Measurements from ENCODE around the gene ATP6V0D1.

ATP6V0D1 gene

DNA sequence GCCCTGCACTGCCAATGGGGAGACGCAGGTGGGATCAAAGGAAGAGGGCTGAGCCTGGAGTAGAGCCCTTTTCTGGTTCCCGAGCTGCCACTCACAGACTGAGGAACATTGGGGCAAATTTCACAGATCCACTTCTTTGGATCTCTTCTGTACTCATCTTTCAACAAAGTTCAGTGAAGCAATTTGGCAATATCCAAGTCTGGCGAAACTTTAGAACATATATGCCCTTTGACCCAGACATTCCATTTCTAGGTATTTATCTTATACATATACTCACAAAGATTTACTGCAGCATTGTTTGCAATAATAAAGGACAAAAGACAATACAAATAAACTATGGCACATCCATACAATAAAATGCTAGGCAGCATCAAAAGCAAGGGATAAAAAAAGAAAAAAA lies 69.6 kb downstream of the ATP6V0D1 start:
- no peak for TF ChIP-seq FOXM1 (IDR thresholded peaks at IDR 0.05; ENCODE audit: borderline replicate concordance, low read depth)
- TF ChIP-seq, protein P1, sequence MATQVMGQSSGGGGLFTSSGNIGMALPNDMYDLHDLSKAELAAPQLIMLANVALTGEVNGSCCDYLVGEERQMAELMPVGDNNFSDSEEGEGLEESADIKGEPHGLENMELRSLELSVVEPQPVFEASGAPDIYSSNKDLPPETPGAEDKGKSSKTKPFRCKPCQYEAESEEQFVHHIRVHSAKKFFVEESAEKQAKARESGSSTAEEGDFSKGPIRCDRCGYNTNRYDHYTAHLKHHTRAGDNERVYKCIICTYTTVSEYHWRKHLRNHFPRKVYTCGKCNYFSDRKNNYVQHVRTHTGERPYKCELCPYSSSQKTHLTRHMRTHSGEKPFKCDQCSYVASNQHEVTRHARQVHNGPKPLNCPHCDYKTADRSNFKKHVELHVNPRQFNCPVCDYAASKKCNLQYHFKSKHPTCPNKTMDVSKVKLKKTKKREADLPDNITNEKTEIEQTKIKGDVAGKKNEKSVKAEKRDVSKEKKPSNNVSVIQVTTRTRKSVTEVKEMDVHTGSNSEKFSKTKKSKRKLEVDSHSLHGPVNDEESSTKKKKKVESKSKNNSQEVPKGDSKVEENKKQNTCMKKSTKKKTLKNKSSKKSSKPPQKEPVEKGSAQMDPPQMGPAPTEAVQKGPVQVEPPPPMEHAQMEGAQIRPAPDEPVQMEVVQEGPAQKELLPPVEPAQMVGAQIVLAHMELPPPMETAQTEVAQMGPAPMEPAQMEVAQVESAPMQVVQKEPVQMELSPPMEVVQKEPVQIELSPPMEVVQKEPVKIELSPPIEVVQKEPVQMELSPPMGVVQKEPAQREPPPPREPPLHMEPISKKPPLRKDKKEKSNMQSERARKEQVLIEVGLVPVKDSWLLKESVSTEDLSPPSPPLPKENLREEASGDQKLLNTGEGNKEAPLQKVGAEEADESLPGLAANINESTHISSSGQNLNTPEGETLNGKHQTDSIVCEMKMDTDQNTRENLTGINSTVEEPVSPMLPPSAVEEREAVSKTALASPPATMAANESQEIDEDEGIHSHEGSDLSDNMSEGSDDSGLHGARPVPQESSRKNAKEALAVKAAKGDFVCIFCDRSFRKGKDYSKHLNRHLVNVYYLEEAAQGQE (IDR thresholded peaks at IDR 0.05; ENCODE audit: low read depth) = no peak
- TF ChIP-seq YY1 (IDR thresholded peaks at IDR 0.05; ENCODE audit: low read depth) = no peak
- no peak for TF ChIP-seq EGR1 (IDR thresholded peaks at IDR 0.05)
- TF ChIP-seq CREB1 (IDR thresholded peaks at IDR 0.05; ENCODE audit: low read depth) = no peak

DNA sequence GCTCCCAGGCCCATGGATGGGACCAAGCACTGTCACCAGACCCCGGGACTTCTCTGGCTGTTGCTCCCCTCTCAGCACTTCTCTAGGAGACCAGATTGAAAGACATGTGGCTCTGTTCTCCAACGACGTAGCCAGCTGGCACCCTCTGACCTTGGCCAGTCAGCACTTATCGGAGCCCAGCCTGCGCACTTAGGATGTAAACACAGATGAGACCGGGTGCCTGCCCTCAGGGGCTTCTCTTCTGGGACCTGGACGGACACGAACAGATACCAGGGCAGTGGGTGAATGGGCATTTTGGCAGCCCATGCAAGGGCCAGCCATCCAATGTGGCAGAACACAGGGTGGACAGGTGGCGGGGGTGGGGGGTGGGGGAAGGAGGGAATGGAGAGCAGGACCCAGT lies 71.3 kb downstream of the ATP6V0D1 start:
- TF ChIP-seq FOXM1 (IDR thresholded peaks at IDR 0.05; ENCODE audit: borderline replicate concordance, low read depth) = no peak
- TF ChIP-seq, protein P2, sequence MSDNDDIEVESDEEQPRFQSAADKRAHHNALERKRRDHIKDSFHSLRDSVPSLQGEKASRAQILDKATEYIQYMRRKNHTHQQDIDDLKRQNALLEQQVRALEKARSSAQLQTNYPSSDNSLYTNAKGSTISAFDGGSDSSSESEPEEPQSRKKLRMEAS (IDR thresholded peaks at IDR 0.05) = no peak
- no peak for TF ChIP-seq RAD21 (IDR thresholded peaks at IDR 0.05; ENCODE audit: low read depth)
- no peak for TF ChIP-seq TAF1 (IDR thresholded peaks at IDR 0.05; ENCODE audit: low read depth)
- TF ChIP-seq EP300 (IDR thresholded peaks at IDR 0.05; ENCODE audit: borderline replicate concordance) = no peak
- no peak for TF ChIP-seq YY1 (IDR thresholded peaks at IDR 0.05; ENCODE audit: low read depth)
- TF ChIP-seq EGR1 (IDR thresholded peaks at IDR 0.05) = no peak
- TF ChIP-seq ZBTB7A (IDR thresholded peaks at IDR 0.05; ENCODE audit: low read depth) = no peak
- TF ChIP-seq, protein P1 (IDR thresholded peaks at IDR 0.05; ENCODE audit: low read depth) = no peak
- TF ChIP-seq TCF12 (IDR thresholded peaks at IDR 0.05; ENCODE audit: low read depth) = no peak
- no peak for TF ChIP-seq NFIC (IDR thresholded peaks at IDR 0.05)
- TF ChIP-seq CREB1 (IDR thresholded peaks at IDR 0.05; ENCODE audit: low read depth) = no peak
- TF ChIP-seq CEBPB (IDR thresholded peaks at IDR 0.05) = no peak
- TF ChIP-seq, protein P3, sequence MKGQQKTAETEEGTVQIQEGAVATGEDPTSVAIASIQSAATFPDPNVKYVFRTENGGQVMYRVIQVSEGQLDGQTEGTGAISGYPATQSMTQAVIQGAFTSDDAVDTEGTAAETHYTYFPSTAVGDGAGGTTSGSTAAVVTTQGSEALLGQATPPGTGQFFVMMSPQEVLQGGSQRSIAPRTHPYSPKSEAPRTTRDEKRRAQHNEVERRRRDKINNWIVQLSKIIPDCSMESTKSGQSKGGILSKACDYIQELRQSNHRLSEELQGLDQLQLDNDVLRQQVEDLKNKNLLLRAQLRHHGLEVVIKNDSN (IDR thresholded peaks at IDR 0.05) = no peak

DNA sequence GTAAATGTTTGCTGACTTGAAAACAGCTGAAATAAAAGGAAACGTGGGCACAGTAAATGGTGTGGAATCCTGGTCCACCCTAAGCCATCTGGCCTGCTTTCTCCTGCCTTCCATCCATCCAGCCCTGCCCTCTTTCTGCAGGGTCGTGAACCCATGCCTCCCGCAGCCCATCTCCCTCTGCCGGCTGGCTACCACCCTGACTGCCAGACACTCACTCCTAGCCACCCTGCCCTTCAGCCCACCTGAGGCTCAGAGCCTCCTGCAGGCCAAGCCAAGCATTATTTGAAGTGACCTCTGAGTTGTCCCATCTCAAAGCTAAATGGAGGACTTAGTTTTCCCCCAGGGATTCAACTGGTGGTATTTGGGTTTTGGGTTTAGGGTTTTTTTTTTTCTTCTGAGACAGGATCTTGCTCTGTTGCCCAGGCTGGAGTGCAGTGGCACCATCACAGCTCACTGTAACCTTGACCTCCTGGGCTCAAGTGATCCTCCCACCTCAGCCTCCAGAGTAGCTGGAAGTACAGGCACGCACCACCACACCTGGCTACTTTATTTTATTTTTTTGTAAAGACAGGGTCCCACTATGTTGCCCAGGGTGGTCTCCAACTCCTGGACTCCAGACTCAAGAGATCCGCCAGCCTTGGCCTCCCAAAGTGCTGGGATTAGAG lies 73.0 kb downstream of the ATP6V0D1 start:
- no peak for TF ChIP-seq CREB1 (IDR thresholded peaks at IDR 0.05; ENCODE audit: low read depth)
- no peak for TF ChIP-seq TCF12 (IDR thresholded peaks at IDR 0.05; ENCODE audit: low read depth)
- no peak for TF ChIP-seq NFIC (IDR thresholded peaks at IDR 0.05)

DNA sequence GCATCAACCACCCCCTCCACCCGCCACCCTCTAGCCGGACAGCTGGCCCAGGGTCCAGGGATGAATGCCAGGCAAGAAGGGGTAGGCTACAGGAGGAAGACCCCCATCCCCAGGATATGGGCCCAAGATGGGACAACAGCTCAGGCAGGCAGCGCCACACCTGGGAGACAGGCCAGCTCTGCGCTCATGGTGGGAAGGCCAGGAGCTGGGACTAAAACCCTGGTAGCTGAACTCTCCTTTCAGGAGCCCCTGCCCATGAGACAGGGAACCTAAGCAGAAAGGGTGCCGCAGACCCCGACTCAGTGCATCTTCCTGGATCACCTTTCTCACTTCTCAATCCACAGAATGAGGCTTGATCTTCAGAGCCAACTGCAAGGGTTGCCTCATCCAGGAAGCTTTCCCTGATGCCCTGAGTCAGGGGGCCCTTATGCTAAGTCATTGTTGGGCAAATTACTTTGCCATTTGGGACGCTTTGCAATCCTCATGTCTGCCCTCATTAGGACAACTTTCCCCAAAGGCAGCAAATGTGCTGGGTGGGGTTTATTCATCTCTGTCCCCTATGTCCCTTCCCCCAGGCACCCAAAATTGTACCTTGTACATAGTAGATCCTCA lies 73.7 kb downstream of the ATP6V0D1 start:
- TF ChIP-seq YY1 (IDR thresholded peaks at IDR 0.05; ENCODE audit: low read depth) = no peak
- no peak for TF ChIP-seq RAD21 (IDR thresholded peaks at IDR 0.05; ENCODE audit: low read depth)
- no peak for TF ChIP-seq FOXM1 (IDR thresholded peaks at IDR 0.05; ENCODE audit: borderline replicate concordance, low read depth)
- TF ChIP-seq, protein P3 (IDR thresholded peaks at IDR 0.05) = no peak
- no peak for TF ChIP-seq CREB1 (IDR thresholded peaks at IDR 0.05; ENCODE audit: low read depth)
- TF ChIP-seq, protein P1 (IDR thresholded peaks at IDR 0.05; ENCODE audit: low read depth) = no peak
- no peak for TF ChIP-seq EGR1 (IDR thresholded peaks at IDR 0.05)
- TF ChIP-seq NFIC (IDR thresholded peaks at IDR 0.05) = no peak
- no peak for TF ChIP-seq TEAD4 (IDR thresholded peaks at IDR 0.05)
- no peak for TF ChIP-seq ZBTB7A (IDR thresholded peaks at IDR 0.05; ENCODE audit: low read depth)
- no peak for TF ChIP-seq TAF1 (IDR thresholded peaks at IDR 0.05; ENCODE audit: low read depth)
- TF ChIP-seq TCF12 (IDR thresholded peaks at IDR 0.05; ENCODE audit: low read depth) = no peak
- TF ChIP-seq, protein P2 (IDR thresholded peaks at IDR 0.05) = no peak
- TF ChIP-seq CEBPB (IDR thresholded peaks at IDR 0.05) = no peak
- no peak for TF ChIP-seq EP300 (IDR thresholded peaks at IDR 0.05; ENCODE audit: borderline replicate concordance)
